GM21447 (cell line): ENCODE results near the gene PSTPIP2.
"Not testable (repeated sequence)": the region's sequence is repeated elsewhere in the genome, so short reads cannot be mapped to it uniquely, and the experiment has no call there.

Experiments
- ATAC-seq: cut with Tn5 transposase; IDR thresholded peaks from one replicate; pipeline ENCODE4 v1.9.1; 2021; ENCODE audit not compliant: unreplicated experiment

PSTPIP2 gene

GRCh38 chr18:45993438-45993837 is 78.6 kb downstream of the PSTPIP2 start:
- ATAC-seq: no peak

GRCh38 chr18:45992527-45992926 is 79.5 kb downstream of the PSTPIP2 start:
- ATAC-seq: not testable (repeated sequence)

- ATAC-seq: no peak
Observed at GRCh38 chr18:45991788-45992187, 80.3 kb downstream of the PSTPIP2 start.

- ATAC-seq: no peak
Observed at GRCh38 chr18:45984546-45985235, 87.4 kb downstream of the PSTPIP2 start.

GRCh38 chr18:45981821-45982220 is 90.2 kb downstream of the PSTPIP2 start:
- ATAC-seq: no peak

GRCh38 chr18:45980229-45980628 is 91.8 kb downstream of the PSTPIP2 start:
- ATAC-seq: no peak

- ATAC-seq: no peak
Observed at GRCh38 chr18:45978084-45978483, 94.0 kb downstream of the PSTPIP2 start.

- ATAC-seq: no peak
Observed at GRCh38 chr18:45976974-45977373, 95.1 kb downstream of the PSTPIP2 start.

- no peak for ATAC-seq
Observed at GRCh38 chr18:45976566-45976965, 95.5 kb downstream of the PSTPIP2 start.

GRCh38 chr18:45974088-45974536 is 97.9 kb downstream of the PSTPIP2 start:
- peak; percentile 63 for ATAC-seq

- ATAC-seq: peak; percentile 94
Observed at GRCh38 chr18:45967007-45967706, 104.9 kb downstream of the PSTPIP2 start, which contains the start of gene EPG5. TSS of gene EPG5 (minus strand) at chr18:45967329. CDS start at chr18:45967239, 90 bp downstream.

- ATAC-seq: not testable (repeated sequence)
Observed at GRCh38 chr18:45964913-45965312, 107.1 kb downstream of the PSTPIP2 start.

GRCh38 chr18:45962866-45963265 is 109.2 kb downstream of the PSTPIP2 start:
- no peak for ATAC-seq

GRCh38 chr18:45962461-45962860 is 109.6 kb downstream of the PSTPIP2 start:
- no peak for ATAC-seq

GRCh38 chr18:45959484-45959883 is 112.6 kb downstream of the PSTPIP2 start:
- not testable (repeated sequence) for ATAC-seq

GRCh38 chr18:45958730-45959129 is 113.3 kb downstream of the PSTPIP2 start:
- ATAC-seq: no peak

GRCh38 chr18:45958027-45958426 is 114.0 kb downstream of the PSTPIP2 start:
- ATAC-seq: no peak

GRCh38 chr18:45957100-45957499 is 115.0 kb downstream of the PSTPIP2 start:
- no peak for ATAC-seq

GRCh38 chr18:45954070-45954934 is 117.8 kb downstream of the PSTPIP2 start:
- ATAC-seq: no peak

- ATAC-seq: no peak
Observed at GRCh38 chr18:45951016-45951714, 120.9 kb downstream of the PSTPIP2 start.

- no peak for ATAC-seq
Observed at GRCh38 chr18:45945669-45946068, 126.4 kb downstream of the PSTPIP2 start.
